ENCODE data around the gene SMG6.
"Not testable (repeated sequence)": the region's sequence is repeated elsewhere in the genome, so short reads cannot be mapped to it uniquely, and the experiment has no call there.

SMG6 gene

GRCh38 chr17:2265166-2265565, 38.4 kb downstream of the SMG6 start:
- not testable (repeated sequence) for H3K27me3 Mint-ChIP-seq; H3K9me3 Mint-ChIP-seq; DNase-seq; ATAC-seq (replicated peaks)
- peaks cover 54 to 63% of the 10 kb centered on the region in 2 donors for H3K4me1 Mint-ChIP-seq (ENCODE audit: low read depth in 2 of 2)
- H3K36me3 Mint-ChIP-seq (ENCODE audit: insufficient read depth) = peaks cover 39% of the 10 kb centered on the region
- peak overlapping the region; percentile 60 to 80 for H3K4me3 Mint-ChIP-seq
- peak overlapping the region; percentile 92 to 94 for H3K27ac Mint-ChIP-seq

- peaks cover 57 to 72% of the 10 kb centered on the region in 2 donors for H3K4me1 Mint-ChIP-seq (ENCODE audit: low read depth in 2 of 2)
- peak overlapping the region; percentile 92 to 94 for H3K27ac Mint-ChIP-seq
- H3K36me3 Mint-ChIP-seq (ENCODE audit: insufficient read depth) = peaks cover 42% of the 10 kb centered on the region
- no peaks in the 10 kb centered on the region for H3K27me3 Mint-ChIP-seq
- no peak for DNase-seq
- peak overlapping the region; percentile 60 to 80 for H3K4me3 Mint-ChIP-seq
- no peaks in the 10 kb centered on the region for H3K9me3 Mint-ChIP-seq
- no peak for ATAC-seq (replicated peaks)
These were observed 39.3 kb downstream of the SMG6 start for GRCh38 chr17:2264067-2264860.

DNA sequence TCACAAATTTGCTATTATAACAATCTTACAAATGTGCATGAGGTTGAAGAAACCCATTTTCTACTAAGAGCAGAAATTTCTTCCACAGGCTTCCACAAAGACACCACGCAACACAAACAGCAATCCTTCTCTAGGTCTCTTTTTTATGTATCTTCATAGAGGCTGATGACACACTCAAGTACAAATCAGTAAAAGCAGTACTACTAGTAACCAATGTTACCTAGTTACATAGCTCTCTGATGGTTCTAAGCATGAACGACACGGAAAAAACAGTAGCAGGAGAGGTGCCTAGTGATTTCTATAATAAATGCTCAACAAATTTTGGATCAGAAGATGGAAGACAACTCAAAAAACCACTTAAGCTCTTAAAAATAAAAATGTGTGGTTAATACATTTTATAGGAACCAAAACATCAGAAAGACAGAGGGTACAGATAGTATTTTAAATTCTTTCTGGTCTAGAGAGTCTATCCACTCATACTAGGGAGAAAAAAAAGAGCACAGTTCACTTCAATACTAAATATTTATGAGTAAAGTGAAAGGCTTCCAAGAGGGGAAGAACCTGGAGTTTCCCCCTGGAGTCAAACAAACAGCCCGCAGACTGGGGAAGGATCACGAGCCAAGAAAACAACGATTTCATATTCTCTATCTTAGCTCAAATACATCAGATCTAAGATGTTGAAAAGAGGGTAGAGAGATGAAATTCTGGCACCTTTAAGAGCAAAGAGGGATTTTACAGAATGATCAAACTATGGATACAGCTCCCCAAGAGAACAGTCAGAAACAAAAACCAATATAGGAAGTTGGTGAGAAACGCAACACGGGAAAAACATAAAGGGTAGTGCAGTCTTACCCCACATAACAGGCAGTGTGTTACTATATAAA, 40.2 kb downstream of the SMG6 start:
- Mint-ChIP-seq H3K4me3 (peak overlapping the region; percentile 60 to 80), H3K27me3 (no peaks in the 10 kb centered on the region), H3K27ac (peak overlapping the region; percentile 92 to 94), H3K4me1 (ENCODE audit: low read depth in 2 of 2) (peaks cover 65 to 79% of the 10 kb centered on the region in 2 donors), H3K36me3 (ENCODE audit: insufficient read depth) (peaks cover 41% of the 10 kb centered on the region), H3K9me3 (no peaks in the 10 kb centered on the region)
- DNase-seq (no peak), ATAC-seq (replicated peaks) (no peak)

- no peak for DNase-seq
- no peak for ATAC-seq (replicated peaks)
- peak overlapping the region in 1 of 2 donors; percentile 25 for H3K4me3 Mint-ChIP-seq
- peaks cover 64 to 75% of the 10 kb centered on the region in 2 donors for H3K4me1 Mint-ChIP-seq (ENCODE audit: low read depth in 2 of 2)
- no peaks in the 10 kb centered on the region for H3K9me3 Mint-ChIP-seq
- H3K27me3 Mint-ChIP-seq = no peaks in the 10 kb centered on the region
- H3K36me3 Mint-ChIP-seq (ENCODE audit: insufficient read depth) = peaks cover 42% of the 10 kb centered on the region
- H3K27ac Mint-ChIP-seq = peak overlapping the region in 1 of 2 donors; percentile 95
These were observed 41.4 kb downstream of the SMG6 start for GRCh38 chr17:2262135-2262587.

DNA sequence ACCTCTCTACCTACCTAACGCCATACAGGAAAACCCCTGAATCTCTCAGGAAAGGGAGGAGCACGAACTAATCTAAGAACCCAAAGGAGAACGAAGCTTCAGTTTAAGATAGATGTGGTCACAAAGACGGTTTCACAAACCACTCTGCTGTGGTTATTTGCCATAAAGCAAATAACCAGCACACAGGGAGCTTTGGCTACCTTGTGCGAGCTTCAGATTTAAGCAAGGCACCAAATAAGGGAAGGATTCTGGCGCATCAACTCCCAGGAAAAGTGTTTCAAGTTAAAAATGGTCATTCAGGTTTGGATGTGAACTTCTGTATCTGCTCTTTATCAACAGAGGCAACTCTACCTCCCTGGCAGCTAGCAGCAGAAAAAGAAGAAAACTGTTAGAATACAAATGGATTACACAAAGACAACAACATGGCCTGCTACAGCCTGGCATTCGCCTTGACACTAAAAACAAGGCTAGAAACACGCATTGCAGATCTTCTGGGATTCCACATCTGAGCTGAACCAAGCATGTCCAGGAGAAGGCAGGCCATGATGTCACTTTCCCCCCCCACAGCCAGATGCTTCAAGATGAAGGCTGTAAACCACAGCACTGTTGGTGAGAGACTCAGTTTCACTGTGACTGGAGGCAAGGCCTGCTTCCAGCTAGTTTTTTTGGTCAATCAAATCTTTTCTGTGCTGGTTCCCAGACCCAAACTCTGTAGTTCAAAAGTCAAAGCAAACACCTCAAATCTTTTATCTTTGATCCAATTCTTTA, 43.6 kb downstream of the SMG6 start:
- ATAC-seq (replicated peaks) (peak; percentile 80), DNase-seq (peak; percentile 38 to 54 (median 48))
- H3K4me3 Mint-ChIP-seq = peak overlapping the region; percentile 68 to 79
- peak overlapping the region; percentile 95 for H3K27ac Mint-ChIP-seq
- no peaks in the 10 kb centered on the region for H3K9me3 Mint-ChIP-seq
- peaks cover 50 to 60% of the 10 kb centered on the region in 2 donors for H3K4me1 Mint-ChIP-seq (ENCODE audit: low read depth in 2 of 2)
- peaks cover 28% of the 10 kb centered on the region for H3K36me3 Mint-ChIP-seq (ENCODE audit: insufficient read depth)
- no peaks in the 10 kb centered on the region for H3K27me3 Mint-ChIP-seq

GRCh38 chr17:2258830-2259229, 44.8 kb downstream of the SMG6 start:
- Mint-ChIP-seq H3K27ac (peak overlapping the region; percentile 95), H3K4me3 (peak overlapping the region; percentile 68 to 79), H3K4me1 (ENCODE audit: low read depth in 2 of 2) (peaks cover 44 to 60% of the 10 kb centered on the region in 2 donors), H3K36me3 (ENCODE audit: insufficient read depth) (peaks cover 34% of the 10 kb centered on the region)
- H3K27me3 Mint-ChIP-seq; H3K9me3 Mint-ChIP-seq; ATAC-seq (replicated peaks); DNase-seq: not testable (repeated sequence)

DNA sequence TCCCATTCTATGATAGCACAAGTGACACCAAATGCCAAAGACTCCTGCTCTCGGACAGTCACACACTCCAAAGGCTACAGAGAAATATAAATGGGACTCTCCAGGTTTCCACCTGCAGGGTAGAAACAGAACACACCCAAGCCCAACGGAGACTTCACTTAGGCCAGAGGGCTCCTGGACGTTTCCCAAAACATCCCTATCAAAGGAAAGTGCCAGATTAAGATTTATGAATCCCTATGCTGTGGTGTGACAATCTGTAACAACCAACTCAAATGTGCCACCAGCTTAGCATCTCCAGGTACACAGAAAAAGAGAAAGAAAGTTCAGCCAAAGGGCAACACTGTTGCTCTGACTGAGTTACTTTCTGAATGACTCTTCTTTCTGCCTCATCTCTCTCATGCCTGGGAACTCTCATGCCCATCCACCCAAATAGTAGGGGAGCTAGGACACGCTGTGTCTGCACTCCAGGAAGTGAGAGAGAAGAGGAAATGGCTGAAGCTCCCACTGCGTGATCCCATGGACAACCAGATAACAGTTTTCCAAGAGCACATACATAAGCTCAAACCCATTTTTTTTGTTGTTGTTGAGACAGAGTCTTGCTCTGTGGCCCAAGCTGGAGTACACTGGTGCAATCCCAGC, 49.7 kb downstream of the SMG6 start:
- H3K4me3 Mint-ChIP-seq = peak overlapping the region in 1 of 2 donors; percentile 18
- no peaks in the 10 kb centered on the region for H3K27me3 Mint-ChIP-seq
- H3K9me3 Mint-ChIP-seq = no peaks in the 10 kb centered on the region
- peaks cover 24% of the 10 kb centered on the region for H3K36me3 Mint-ChIP-seq (ENCODE audit: insufficient read depth)
- peaks cover 26 to 48% of the 10 kb centered on the region in 2 donors for H3K4me1 Mint-ChIP-seq (ENCODE audit: low read depth in 2 of 2)
- DNase-seq = no peak
- peak; percentile 49 for ATAC-seq (replicated peaks)
- peak overlapping the region; percentile 66 to 80 for H3K27ac Mint-ChIP-seq

- no peak for ATAC-seq (replicated peaks)
- H3K4me1 Mint-ChIP-seq (ENCODE audit: low read depth in 2 of 2) = peaks cover 21 to 48% of the 10 kb centered on the region in 2 donors
- DNase-seq = no peak
- peaks cover 21% of the 10 kb centered on the region for H3K36me3 Mint-ChIP-seq (ENCODE audit: insufficient read depth)
- no peaks in the 10 kb centered on the region for H3K27me3 Mint-ChIP-seq
- peak overlapping the region; percentile 66 to 80 for H3K27ac Mint-ChIP-seq
- H3K9me3 Mint-ChIP-seq = no peaks in the 10 kb centered on the region
- H3K4me3 Mint-ChIP-seq = peak overlapping the region in 1 of 2 donors; percentile 18
These were observed 50.2 kb downstream of the SMG6 start for GRCh38 chr17:2253362-2253761.

DNA sequence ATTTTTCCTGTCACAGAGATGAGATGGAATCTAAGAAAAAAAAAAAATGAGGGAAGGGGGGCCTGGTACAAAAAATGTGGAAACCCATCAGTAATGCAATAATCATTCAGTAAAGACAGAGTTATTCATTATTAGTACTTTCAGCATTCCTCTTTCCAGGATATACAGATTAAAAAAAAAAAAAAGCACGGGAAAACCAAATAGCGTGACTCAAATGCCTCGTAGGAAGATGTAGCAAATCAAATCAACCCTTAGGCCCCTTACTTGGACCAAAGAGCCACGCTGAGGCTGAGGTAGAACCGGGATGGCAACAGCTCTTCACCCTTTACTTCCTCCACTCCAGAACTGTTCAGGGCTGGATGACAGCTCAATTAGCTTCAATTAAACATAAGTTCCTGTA, 52.5 kb downstream of the SMG6 start:
- peak overlapping the region; percentile 79 for H3K27ac Mint-ChIP-seq
- ATAC-seq (replicated peaks) (no peak), DNase-seq (no peak)
- H3K36me3 Mint-ChIP-seq (ENCODE audit: insufficient read depth) = peaks cover 17% of the 10 kb centered on the region
- H3K27me3 Mint-ChIP-seq = no peaks in the 10 kb centered on the region
- no peaks in the 10 kb centered on the region for H3K9me3 Mint-ChIP-seq
- H3K4me3 Mint-ChIP-seq = no peak overlapping the region
- H3K4me1 Mint-ChIP-seq (ENCODE audit: low read depth in 2 of 2) = peaks cover 16 to 44% of the 10 kb centered on the region in 2 donors

GRCh38 chr17:2250140-2251095, 53.2 kb downstream of the SMG6 start:
- peaks cover 17% of the 10 kb centered on the region for H3K36me3 Mint-ChIP-seq (ENCODE audit: insufficient read depth)
- H3K9me3 Mint-ChIP-seq = no peaks in the 10 kb centered on the region
- no peaks in the 10 kb centered on the region for H3K27me3 Mint-ChIP-seq
- ATAC-seq (replicated peaks) = peak; percentile 76
- H3K27ac Mint-ChIP-seq = peak overlapping the region; percentile 79
- no peak overlapping the region for H3K4me3 Mint-ChIP-seq
- peak in 1 of 3 experiments; percentile 23 for DNase-seq
- peaks cover 16 to 44% of the 10 kb centered on the region in 2 donors for H3K4me1 Mint-ChIP-seq (ENCODE audit: low read depth in 2 of 2)

DNA sequence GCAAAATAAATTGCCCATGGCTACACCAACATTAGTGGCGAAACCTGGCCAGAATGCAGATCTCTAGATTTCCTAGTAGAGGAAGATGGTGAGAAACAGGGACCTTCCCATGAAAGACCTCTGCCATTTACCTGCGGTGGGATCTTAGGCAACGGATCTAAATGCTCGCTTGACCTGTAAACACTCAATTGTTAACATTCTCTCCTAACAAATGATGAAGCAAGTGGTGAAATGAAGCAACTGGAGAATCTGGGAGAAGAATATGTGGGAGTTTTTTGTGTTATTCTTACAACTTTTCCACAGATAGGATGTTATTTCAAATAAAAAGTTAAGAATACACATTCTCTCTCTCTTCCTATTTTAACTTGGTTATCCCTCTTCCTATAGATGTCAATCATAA, 56.6 kb downstream of the SMG6 start:
- DNase-seq = no peak
- H3K27me3 Mint-ChIP-seq = no peaks in the 10 kb centered on the region
- ATAC-seq (replicated peaks) = no peak
- peak overlapping the region; percentile 46 to 53 for H3K27ac Mint-ChIP-seq
- peaks cover 11% of the 10 kb centered on the region for H3K36me3 Mint-ChIP-seq (ENCODE audit: insufficient read depth)
- no peak overlapping the region for H3K4me3 Mint-ChIP-seq
- peaks cover 13 to 34% of the 10 kb centered on the region in 2 donors for H3K4me1 Mint-ChIP-seq (ENCODE audit: low read depth in 2 of 2)
- no peaks in the 10 kb centered on the region for H3K9me3 Mint-ChIP-seq

Measured in effector memory CD8-positive, alpha-beta T cell (primary cell).